ENCODE data around the gene CDKL5. TPM values are rescaled to one million over a fixed set of nuclear protein-coding genes. Genes with fewer than 3 reads are reported as not detected.

Gene CDKL5
- total RNA-seq, 2 donors from 2014 or later, result 4.2 to 5.0 TPM

Other genes starting within 250 kb of the CDKL5 start
- not detected for gene BEND2, start 204.7 kb upstream of the CDKL5 start, total RNA-seq
- gene SCML2, start 70.9 kb upstream of the CDKL5 start, total RNA-seq, result 1 to 10 TPM; 1.0 to 1.3 TPM
- gene RS1, start 246.5 kb downstream of the CDKL5 start, total RNA-seq, result not detected